SK-N-SH (cell line): ENCODE results near the gene ROPN1L. TPM values are rescaled to one million over a fixed set of nuclear protein-coding genes. Genes with fewer than 3 reads are reported as not detected.

Source experiments
- CTCF ChIA-PET: fragments of 300-600, 350-600 bp; formaldehyde crosslinking; extraction: SDS; loops from one replicate; lab custom pipeline; 2021; lab: Yijun Ruan, JAX
- POLR2A ChIA-PET: fragments of 350-600 bp; sonication (Branson Sonifier 250); formaldehyde crosslinking; extraction: SDS; loops from one replicate; lab custom pipeline; 2020; ENCODE audit warnings: antibody characterized with exemption, inconsistent platforms; lab: Yijun Ruan, JAX
- DNase-seq: peaks from one replicate; pipeline ENCODE4 v3.0.0; 2012
- H2AFZ ChIP-seq: fragments of 200-600 bp; sonication (generic); 2 replicates; pipeline ENCODE4 v1.8.1; 2016; ENCODE audit warnings: antibody characterized with exemption, mild to moderate bottlenecking, low read depth
- H3F3A ChIP-seq: fragments of 200-600 bp; sonication (generic); replicated peaks from 2 replicates; pipeline ENCODE3; 2016; ENCODE audit warnings: antibody characterized with exemption, mild to moderate bottlenecking; ENCODE audit not compliant: insufficient read depth
- H3K27ac ChIP-seq, 2 experiments: fragments of 200-500 bp in 1 of 2; fragments of 200-600 bp in 1 of 2; sonication (Bioruptor generic) in 1 of 2; sonication (generic), shearing (Covaris generic) in 1 of 2; 2 replicates each; pipeline versions ENCODE4 v1.5.1 to v1.6.1; 2014 to 2016; ENCODE audit warnings: low read depth in 2 of 2, inconsistent platforms in 1 of 2, low read length in 1 of 2, mild to moderate bottlenecking in 1 of 2, mixed read lengths in 1 of 2
- H3K27me3 ChIP-seq: fragments of 200-600 bp; sonication (generic), shearing (Covaris generic); 2 replicates; pipeline ENCODE4 v1.6.1; 2016; ENCODE audit warnings: mixed run types; ENCODE audit not compliant: insufficient read depth
- H3K36me3 ChIP-seq, 2 experiments: fragments of 200-500 bp in 1 of 2; fragments of 200-600 bp in 1 of 2; sonication (Bioruptor generic) in 1 of 2; sonication (generic) in 1 of 2; replicated peaks in 1 of 2; 2 replicates each; pipeline versions ENCODE3 to v1.5.1; 2014 to 2016; ENCODE audit warnings: low read length in 1 of 2, mild to moderate bottlenecking in 1 of 2; ENCODE audit not compliant: insufficient read depth in 2 of 2, control insufficient read depth in 1 of 2
- H3K4me1 ChIP-seq, 2 experiments: fragments of 200-500 bp in 1 of 2; fragments of 200-600 bp in 1 of 2; sonication (Bioruptor generic) in 1 of 2; sonication (generic), shearing (Covaris generic) in 1 of 2; 2 replicates each; pipeline versions ENCODE4 v1.5.1 to v1.6.1; 2014 to 2016; ENCODE audit warnings: low read depth in 1 of 2, low read length in 1 of 2, mixed run types in 1 of 2; ENCODE audit not compliant: insufficient read depth in 2 of 2, control insufficient read depth in 1 of 2
- H3K4me2 ChIP-seq: fragments of 200-600 bp; sonication (generic), shearing (Covaris generic); 2 replicates; pipeline ENCODE4 v1.6.1; 2017; ENCODE audit warnings: mixed run types
- H3K4me3 ChIP-seq, 2 experiments: fragments of 200-500 bp in 1 of 2; fragments of 200-600 bp in 1 of 2; sonication (Bioruptor generic) in 1 of 2; sonication (generic), shearing (Covaris generic) in 1 of 2; 2 replicates each; pipeline versions ENCODE4 v1.5.1 to v1.8.1; 2014 to 2016; ENCODE audit warnings: low read depth in 2 of 2, inconsistent platforms in 1 of 2, low read length in 1 of 2, mild to moderate bottlenecking in 1 of 2, mixed read lengths in 1 of 2, moderate library complexity in 1 of 2
- H3K79me2 ChIP-seq: fragments of 200-600 bp; sonication (generic); 2 replicates; pipeline ENCODE4 v1.8.1; 2017; ENCODE audit warnings: mild to moderate bottlenecking; ENCODE audit not compliant: insufficient read depth
- H3K9ac ChIP-seq: fragments of 200-600 bp; sonication (generic); 2 replicates; pipeline ENCODE4 v1.6.1; 2017; ENCODE audit warnings: mixed run types
- H3K9me2 ChIP-seq: fragments of 200-600 bp; sonication (generic); 2 replicates; pipeline ENCODE4 v1.6.1; 2017; ENCODE audit warnings: mixed run types
- H3K9me3 ChIP-seq: fragments of 200-600 bp; sonication (generic); 2 replicates; pipeline ENCODE4 v1.6.1; 2017; ENCODE audit warnings: mixed run types, mild to moderate bottlenecking, moderate library complexity
- H4K20me1 ChIP-seq: fragments of 200-600 bp; sonication (generic); 2 replicates; pipeline ENCODE4 v1.6.1; 2017; ENCODE audit warnings: mild to moderate bottlenecking, mixed run types; ENCODE audit not compliant: insufficient read depth
- CTCF ChIP-seq: fragments of 200-600 bp; sonication (generic); IDR thresholded peaks from 2 replicates; pipeline ENCODE4 v1.6.1; 2017; ENCODE audit warnings: antibody characterized with exemption, mild to moderate bottlenecking, moderate library complexity
- ELF1 ChIP-seq: IDR thresholded peaks from 2 replicates; pipeline ENCODE4 v1.4.0; 2012
- EZH2phosphoT487 ChIP-seq: fragments of 200-600 bp; sonication (generic); IDR thresholded peaks from 2 replicates; pipeline ENCODE4 v1.6.1; 2017; ENCODE audit warnings: low read depth, mixed run types, mild to moderate bottlenecking, antibody characterized with exemption, moderate library complexity, borderline replicate concordance
- FOSL2 ChIP-seq: IDR thresholded peaks from 2 replicates; pipeline ENCODE4 v1.4.0; 2012; ENCODE audit warnings: low read depth, mild to moderate bottlenecking, moderate library complexity, borderline replicate concordance
- FOXM1 ChIP-seq: IDR thresholded peaks from 2 replicates; pipeline ENCODE4 v1.4.0; 2012; ENCODE audit warnings: low read depth, mild to moderate bottlenecking
- IRF3 ChIP-seq: fragments of 150-350 bp; IDR thresholded peaks from 2 replicates; pipeline ENCODE4 v1.6.1; 2016; ENCODE audit warnings: mild to moderate bottlenecking, low read depth, low read length
- JUND ChIP-seq: IDR thresholded peaks from 2 replicates; pipeline ENCODE4 v1.4.0; 2012
- MAX ChIP-seq: IDR thresholded peaks from 2 replicates; pipeline ENCODE4 v1.4.0; 2012; ENCODE audit warnings: low read depth
- NFIC ChIP-seq: IDR thresholded peaks from 2 replicates; pipeline ENCODE4 v1.4.0; 2012; ENCODE audit warnings: borderline replicate concordance
- NRF1 ChIP-seq: IDR thresholded peaks from 2 replicates; pipeline ENCODE4 v1.6.1; 2012; ENCODE audit warnings: low read depth, mild to moderate bottlenecking, low read length
- RAD21 ChIP-seq: IDR thresholded peaks from 2 replicates; pipeline ENCODE4 v1.6.1; 2012; ENCODE audit warnings: mild to moderate bottlenecking, low read length
- REST ChIP-seq: IDR thresholded peaks from 2 replicates; pipeline ENCODE4 v1.6.1; 2012; ENCODE audit warnings: mild to moderate bottlenecking, low read depth, low read length, moderate library complexity
- RXRA ChIP-seq: IDR thresholded peaks from 2 replicates; pipeline ENCODE4 v1.4.0; 2012; ENCODE audit warnings: low read depth, mild to moderate bottlenecking, borderline replicate concordance
- SIN3A ChIP-seq: IDR thresholded peaks from 2 replicates; pipeline ENCODE4 v1.6.1; 2012; ENCODE audit warnings: low read depth, mild to moderate bottlenecking, low read length, moderate library complexity, borderline replicate concordance
- USF1 ChIP-seq: IDR thresholded peaks from 2 replicates; pipeline ENCODE4 v1.4.0; 2012; ENCODE audit warnings: low read depth, borderline replicate concordance
- ZBTB33 ChIP-seq: IDR thresholded peaks from 2 replicates; pipeline ENCODE4 v1.4.0; 2012; ENCODE audit warnings: low read depth, borderline replicate concordance
- WGBS: methylation state at CpG from one replicate; pipeline ENCODE4 v1.1.6; 2017; ENCODE audit warnings: low lambda C conversion rate; 5-methylcytosine and 5-hydroxymethylcytosine counted together
- polyA plus RNA-seq, 3 experiments: library from polyadenylated mRNA; depleted of rRNA; stranded (reverse); fragments of >200 nt; gene quantifications; 2 replicates each; pipeline ENCODE4 v1.2.3, GENCODE V29; 2012

ROPN1L gene
- polyA plus RNA-seq, 1 of the 3 experiments (the other 2 are of a cell fraction): 0.31 TPM

- Histone ChIP-seq H3K36me3 (peaks cover 13 to 23% of the 10 kb centered on the region in 2 experiments), H3K4me1 (peaks cover 0 to 8% of the 10 kb centered on the region in 2 experiments; a peak in 1 of 4 replicates), H3K27me3 (no peaks in the 10 kb centered on the region), H3K79me2 (no peaks in the 10 kb centered on the region), H3K9ac (peak overlapping the region; percentile 73; the same call in 1 of the 2 replicates), H3K9me3 (no peaks in the 10 kb centered on the region)
- ChIA-PET POLR2A (interaction anchor here (3.1 kb wide), 1 partner anchor 158 kb away, joined by 9 read pairs; no protein-coding TSS in a partner anchor), CTCF (interaction anchor here (0.8 to 6.0 kb wide), 7 partner anchors 11 to 186 kb away, joined by 3 to 45 read pairs (median 4); no protein-coding TSS in a partner anchor)
- TF ChIP-seq ZBTB33: no peak
- peak; percentile 13; the same call in 1 of the 2 replicates for TF ChIP-seq REST
- TF ChIP-seq SIN3A: 0 out of 2 replicates have a peak, but pooled peaks have one; percentile 12
- no peak for TF ChIP-seq EZH2phosphoT487
- TF ChIP-seq, all 33 proteins: peak for 2
- Histone ChIP-seq H2AFZ (peak overlapping the region; percentile 74; the same call in 1 of the 2 replicates), H3K4me3 (peak overlapping the region; percentile 63 to 72), H3K9me2 (no peaks in the 10 kb centered on the region), H3K27ac (peak overlapping the region in 1 of 2 experiments; percentile 70; a peak in 1 of 4 replicates), H4K20me1 (no peaks in the 10 kb centered on the region), H3K4me2 (peak overlapping the region; percentile 86), H3F3A (peaks cover 24% of the 10 kb centered on the region)
- no peak for DNase-seq
- 5% methylated on average over 15 of the region's 44 CpGs for WGBS
These were observed 335 bp downstream of the ROPN1L start for GRCh38 chr5:10441992-10442435.

GRCh38 chr5:10442576-10442975 lies 897 bp downstream of the ROPN1L start:
- no peaks in the 10 kb centered on the region for H3K79me2 ChIP-seq
- no peaks in the 10 kb centered on the region for H3K9me2 ChIP-seq
- peaks cover 0 to 8% of the 10 kb centered on the region in 2 experiments; a peak in 1 of 4 replicates for H3K4me1 ChIP-seq
- no peak overlapping the region; a peak in 1 of 4 replicates for H3K4me3 ChIP-seq
- ChIA-PET POLR2A (interaction anchor here (0.7 to 3.1 kb wide), 2 partner anchors 18 to 159 kb away, joined by 3 to 9 read pairs; no protein-coding TSS in a partner anchor), CTCF (interaction anchor here (0.9 to 6.0 kb wide), 6 partner anchors 10 to 185 kb away, joined by 3 to 45 read pairs (median 8); no protein-coding TSS in a partner anchor)
- no peak overlapping the region for H3K27ac ChIP-seq
- H2AFZ ChIP-seq: no peak overlapping the region
- H3K9ac ChIP-seq: no peak overlapping the region
- no peaks in the 10 kb centered on the region for H3K27me3 ChIP-seq
- peaks cover 9 to 18% of the 10 kb centered on the region in 2 experiments for H3K36me3 ChIP-seq
- H3K9me3 ChIP-seq: no peaks in the 10 kb centered on the region
- WGBS: 84% methylated on average over 4 of the region's 4 CpGs
- H3F3A ChIP-seq: peaks cover 24% of the 10 kb centered on the region
- H4K20me1 ChIP-seq: no peaks in the 10 kb centered on the region
- no peak for DNase-seq
- peak overlapping the region; percentile 86 for H3K4me2 ChIP-seq
- no peak for TF ChIP-seq SIN3A
- no peak for TF ChIP-seq IRF3
- no peak for TF ChIP-seq NFIC
- TF ChIP-seq USF1: no peak
- TF ChIP-seq NRF1: no peak
- no peak for TF ChIP-seq CTCF
- no peak for TF ChIP-seq RAD21
- TF ChIP-seq MAX: no peak
- TF ChIP-seq FOSL2: no peak
- no peak for TF ChIP-seq JUND
- TF ChIP-seq ELF1: no peak
- no peak for TF ChIP-seq FOXM1
- TF ChIP-seq RXRA: no peak
